NOMO-1 treated with DMSO at 0.1 percent for 48 hours (cell line): ENCODE data around the gene CTNNB1.
"Not testable (repeated sequence)": the region's sequence is repeated elsewhere in the genome, so short reads cannot be mapped to it uniquely, and the experiment has no call there.

Experiments used
- DNase-seq: peaks from one replicate; lab custom pipeline; 2025; ENCODE audit not compliant: unreplicated experiment; lab: John Stamatoyannopoulos, UW

Gene CTNNB1

DNA sequence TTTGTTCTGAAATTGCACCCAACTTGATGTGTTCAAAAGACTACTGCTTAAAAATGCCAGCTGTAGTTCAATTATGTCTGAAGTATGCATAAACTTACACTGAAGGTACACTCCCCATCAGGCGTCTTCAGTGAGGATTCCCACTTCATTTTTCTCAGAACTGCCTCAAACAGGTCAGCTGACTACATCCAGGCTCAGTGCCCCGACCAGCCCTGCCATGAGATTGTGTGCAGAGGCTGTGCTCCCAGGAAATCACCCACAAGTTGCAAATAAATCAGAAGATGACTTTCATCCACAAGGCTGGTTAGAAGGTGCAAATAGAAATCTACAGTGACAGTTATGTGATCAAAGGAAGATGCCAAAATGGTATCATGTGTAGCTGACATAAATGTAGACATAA, 51.5 kb downstream of the CTNNB1 start:
- no peak for DNase-seq

DNA sequence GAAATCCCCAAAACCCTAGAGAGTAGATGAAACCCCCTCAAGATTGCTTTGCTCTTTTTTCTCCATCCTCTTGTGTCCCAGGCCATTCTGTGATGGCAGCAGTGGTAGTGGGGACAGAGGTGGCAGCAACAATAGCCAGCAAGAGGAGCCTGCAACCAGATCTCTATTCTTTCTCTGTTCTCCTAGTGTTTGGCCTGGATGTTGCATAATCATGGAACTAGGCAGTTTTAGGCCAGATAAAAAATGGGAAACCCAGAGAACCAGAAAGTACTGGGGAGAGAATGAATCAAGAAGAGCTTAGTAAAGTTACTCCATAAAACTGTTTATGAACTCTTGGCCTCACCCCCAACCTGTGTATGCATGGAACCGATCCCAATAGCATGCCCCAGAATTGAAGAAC, 52.3 kb downstream of the CTNNB1 start:
- no peak for DNase-seq

DNA sequence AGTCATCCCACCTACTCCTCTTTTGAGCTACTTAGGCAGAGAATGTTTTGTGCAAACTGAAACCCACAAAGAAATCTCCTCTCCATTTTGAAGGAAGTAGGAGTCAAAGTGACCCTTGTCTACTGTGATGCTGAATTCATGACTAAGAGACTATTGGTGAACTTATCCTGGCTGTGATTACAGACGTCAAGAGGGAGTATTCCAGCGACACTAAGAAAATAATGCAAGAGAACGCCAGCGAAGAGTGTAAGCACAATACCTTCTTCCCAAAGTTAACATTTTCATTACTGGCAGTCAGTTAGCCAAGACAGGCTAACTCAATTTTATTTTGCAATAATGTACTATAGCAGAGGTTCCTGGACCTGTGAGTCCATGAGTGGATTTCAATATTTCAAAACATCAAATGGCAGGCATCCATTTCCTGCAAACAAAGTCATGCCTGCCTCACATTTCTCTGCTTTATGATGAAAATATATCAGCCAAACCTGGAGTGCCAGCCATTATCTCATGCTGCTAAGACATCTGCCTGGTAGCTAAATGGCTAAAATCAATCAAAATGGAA, 59.0 kb downstream of the CTNNB1 start:
- DNase-seq, result no peak

DNA sequence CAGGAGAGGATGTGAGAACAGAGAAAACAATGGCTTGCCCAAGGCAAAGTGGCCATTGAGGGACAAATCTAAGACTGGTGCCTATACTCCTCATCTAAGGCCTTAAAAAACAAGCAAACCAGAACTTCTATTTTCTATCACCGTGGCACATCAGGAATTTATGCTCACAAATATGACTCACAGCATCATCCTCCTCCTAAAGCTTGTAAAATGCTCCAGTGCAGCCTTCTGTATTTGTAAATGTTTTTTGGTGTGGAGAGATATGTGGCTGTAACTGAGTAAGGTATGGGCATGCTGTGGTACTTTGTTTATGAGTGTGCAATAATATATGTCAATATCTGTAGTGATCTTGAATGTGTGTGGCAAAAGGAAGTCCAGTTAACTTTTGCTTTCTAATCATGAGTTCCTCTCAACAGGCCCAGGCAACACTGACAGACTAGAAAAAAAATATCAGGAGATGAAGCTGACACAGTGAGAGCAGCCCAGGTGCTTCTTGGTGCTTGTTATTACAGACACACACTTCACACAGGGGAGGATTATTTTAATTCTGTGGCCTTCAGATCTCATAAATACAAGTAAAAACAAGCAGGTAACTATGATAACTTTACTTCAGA, 60.3 kb downstream of the CTNNB1 start:
- no peak for DNase-seq

DNA sequence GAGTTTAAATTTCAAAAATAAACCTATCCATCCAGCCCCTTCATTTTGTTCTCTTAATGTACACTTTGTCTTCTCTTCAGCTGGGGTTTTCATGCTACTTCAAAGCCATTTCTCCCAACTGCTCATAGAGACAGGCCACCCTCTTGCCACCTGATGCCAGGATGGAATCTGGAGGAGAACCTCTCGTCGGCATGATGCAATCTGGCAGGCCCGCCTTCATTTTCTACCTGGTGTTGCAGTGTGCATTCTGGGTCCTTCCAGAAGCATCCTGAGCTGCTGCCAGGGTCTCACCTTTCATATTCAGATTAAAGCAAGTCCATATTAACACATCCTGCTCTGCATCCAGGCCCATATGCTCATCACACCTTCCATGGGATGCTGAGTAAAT, 60.8 kb downstream of the CTNNB1 start:
- no peak for DNase-seq

DNA sequence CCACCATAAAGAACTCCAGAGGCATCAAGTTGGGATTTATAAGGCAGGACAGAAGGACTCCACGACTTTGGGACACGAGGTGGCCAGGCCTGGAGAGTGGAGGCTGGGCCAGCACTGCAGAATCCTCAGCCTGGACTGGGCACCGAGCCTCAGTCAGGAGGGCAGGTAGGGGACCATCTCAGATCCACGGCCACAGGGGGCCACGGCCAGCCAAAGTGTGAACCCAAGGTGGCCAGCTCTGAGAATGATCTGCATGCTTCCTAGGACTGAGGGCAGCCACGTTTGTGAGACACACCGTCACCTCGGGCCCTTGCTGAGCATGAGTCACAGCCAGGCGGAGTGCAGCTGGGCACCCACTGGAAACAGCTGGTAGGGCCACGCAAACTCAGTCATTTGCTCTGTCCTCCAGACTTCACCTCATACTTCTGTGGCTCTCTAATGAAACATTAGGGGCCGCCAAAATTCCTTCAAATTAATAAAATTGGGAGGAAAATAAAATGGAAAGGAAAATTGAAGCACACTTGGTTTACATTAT, 65.8 kb downstream of the CTNNB1 start:
- no peak for DNase-seq

DNA sequence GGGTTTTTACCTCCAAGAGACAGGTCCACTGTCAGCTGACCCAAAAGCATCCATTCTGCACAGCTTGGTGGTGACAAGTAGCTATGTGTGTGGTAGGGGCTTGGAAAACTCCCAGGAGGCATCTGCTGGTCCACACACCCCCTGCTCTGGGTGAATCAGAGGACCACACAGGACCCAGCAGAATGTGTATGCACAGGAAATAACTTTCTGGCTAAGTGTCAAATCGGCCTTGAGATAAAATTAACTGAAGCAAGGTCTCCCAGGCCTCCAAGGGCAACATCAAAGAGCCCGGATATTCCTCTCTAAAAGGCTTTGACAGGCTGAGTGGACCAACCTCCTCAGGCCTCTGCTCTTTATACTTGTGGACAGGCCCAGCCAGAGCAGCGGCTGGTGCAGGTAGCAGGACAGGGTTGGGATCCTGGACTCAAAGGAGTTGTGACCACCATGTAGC, 66.5 kb downstream of the CTNNB1 start:
- DNase-seq, result no peak

DNA sequence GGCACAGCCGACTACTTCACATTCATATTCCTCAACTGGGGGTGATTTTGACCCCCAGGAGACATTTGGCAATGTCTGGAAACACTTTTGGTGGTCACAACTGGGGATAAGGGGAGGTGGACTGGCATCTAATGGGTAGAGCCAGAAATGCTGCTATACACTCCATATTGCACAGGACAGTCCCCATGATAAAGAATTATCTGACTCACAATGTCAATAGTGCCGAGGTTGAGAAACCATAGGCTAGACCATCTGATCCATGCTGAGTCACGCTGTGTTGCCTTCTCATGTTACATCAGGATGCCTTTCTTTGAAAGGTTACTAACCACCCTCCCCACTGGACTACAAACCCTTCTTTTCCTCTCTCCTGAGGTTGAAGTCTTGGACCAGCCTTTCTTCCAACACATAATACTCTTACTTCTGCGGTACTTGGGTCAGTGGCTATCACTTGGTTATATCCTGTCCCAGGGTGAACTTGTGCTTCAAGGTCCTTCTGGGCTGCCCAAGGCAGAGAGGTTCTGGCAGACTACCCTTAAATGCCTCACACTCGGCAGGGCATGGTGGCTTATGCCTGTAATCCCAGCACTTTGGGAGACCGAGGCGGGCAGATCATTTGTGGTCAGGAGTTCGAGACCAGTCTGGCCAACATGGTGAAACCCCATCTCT, 68.8 kb downstream of the CTNNB1 start:
- DNase-seq, result no peak

DNA sequence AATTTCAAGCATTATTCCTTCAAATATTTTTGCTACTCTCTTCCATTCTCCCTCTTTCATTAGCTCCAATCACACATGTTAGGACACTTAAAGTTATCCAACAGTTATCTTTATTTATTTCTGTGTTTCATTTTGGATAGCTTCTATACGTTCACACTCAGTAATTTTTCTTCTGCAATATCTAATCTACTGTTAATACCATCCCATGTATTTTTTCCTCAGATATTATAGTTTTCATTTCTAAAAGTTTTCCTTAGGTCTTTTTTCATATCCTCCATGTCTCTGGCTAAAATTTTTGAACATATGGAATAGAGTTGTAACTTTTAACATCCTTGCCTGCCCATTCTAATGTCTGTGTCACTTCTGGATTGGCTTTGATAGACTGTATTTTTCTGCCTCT, 73.4 kb downstream of the CTNNB1 start:
- no peak for DNase-seq

DNA sequence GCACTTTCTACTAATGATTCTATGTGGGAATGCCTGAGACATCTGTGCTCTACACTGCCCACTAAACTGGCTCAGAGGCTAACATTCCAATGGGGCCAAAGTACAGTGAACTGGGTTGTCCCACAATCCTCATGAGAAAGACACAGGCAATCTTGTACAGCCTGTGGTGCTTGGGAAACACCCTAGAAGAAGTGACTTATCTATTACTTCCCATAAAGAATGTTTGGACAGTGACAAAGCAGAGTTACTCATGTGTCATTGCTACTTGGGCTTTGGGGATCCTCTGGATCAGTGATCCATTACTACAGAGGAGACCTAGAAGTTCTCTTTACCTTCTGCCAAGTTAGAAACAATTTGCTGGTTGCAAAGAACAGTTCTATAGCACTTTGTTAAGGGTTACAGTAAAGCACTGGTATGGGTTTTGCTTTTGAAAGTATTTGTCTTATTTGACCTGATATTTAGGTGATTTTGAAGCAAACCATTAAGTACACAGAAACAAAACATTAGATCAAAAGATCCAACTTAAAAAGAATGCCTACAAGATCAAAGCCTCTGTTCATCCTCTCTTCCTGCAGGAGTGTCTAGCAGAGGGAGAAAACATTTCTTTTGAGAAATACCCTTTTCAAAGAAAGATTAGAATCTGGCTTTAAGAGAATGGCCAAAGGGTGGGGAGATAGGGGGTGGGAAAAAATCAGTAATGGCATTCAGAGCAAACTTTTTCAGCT, 75.8 kb downstream of the CTNNB1 start:
- no peak for DNase-seq

DNA sequence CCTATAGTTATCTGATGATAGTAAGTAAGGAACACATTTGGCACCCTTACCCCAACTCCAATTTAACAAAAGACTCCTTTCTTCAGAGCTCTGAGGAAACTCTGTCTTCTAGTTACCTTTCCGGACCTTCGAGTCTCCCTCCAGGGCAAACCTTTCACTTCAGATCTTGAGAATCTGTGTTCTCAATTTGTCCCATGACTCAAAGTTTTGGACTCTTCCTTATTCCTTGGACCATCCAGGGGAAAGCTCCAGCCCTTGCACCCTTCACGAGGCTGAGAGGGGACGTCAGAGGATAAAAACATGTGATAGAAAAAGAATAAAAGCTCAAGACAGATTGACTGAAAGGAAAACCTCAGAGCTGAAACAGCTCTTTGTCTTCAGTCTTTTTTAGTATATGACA, 76.9 kb downstream of the CTNNB1 start:
- DNase-seq, result no peak

DNA sequence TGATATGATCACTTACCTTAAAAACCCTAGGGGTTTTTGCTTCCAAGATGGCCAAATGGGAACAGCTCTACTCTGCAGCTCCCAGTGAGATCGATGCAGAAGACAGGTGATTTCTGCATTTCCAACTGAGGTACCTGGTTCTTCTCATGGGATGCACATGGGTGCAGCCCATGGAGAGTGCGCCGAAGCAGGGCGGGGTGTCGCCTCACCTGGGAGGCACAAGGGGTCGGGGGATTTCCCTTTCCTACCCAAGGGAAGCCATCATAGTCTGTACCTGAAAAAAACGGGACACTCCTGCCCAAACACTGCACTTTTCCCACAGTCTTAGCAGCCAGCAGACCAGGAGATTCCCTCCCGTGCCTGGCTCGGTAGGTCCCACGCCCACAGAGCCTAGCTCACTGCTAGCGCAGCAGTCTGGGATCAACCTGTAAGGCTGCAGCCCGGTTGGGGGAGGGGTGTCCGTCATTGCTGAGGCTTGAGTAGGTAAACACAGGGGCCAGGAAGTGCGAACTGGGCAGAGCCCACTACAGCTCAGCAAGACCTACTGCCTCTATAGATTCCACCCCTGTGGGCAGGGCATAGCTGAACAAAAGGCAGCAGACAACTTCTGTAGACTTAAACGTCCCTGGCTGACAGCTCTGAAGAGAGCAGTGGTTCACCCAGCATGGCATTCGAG, 78.6 kb downstream of the CTNNB1 start:
- DNase-seq, result no peak

DNA sequence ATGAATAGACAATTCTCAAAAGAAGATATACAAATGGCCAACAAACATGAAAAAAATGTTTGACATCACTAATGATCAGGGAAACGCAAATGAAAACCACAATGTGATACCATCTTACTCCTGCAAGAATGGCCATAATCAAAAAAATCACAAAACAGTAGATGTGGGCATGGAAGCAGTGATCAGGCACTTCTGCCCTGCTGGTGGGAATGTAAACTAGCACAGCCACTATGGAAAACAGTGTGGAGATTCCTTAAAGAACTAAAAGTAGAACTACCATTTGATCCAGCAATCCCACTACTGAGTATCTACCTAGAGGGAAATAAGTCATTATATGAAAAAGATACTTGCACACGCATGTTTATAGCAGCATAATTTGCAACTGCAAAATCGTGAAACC, 85.6 kb downstream of the CTNNB1 start:
- not testable (repeated sequence) for DNase-seq

DNA sequence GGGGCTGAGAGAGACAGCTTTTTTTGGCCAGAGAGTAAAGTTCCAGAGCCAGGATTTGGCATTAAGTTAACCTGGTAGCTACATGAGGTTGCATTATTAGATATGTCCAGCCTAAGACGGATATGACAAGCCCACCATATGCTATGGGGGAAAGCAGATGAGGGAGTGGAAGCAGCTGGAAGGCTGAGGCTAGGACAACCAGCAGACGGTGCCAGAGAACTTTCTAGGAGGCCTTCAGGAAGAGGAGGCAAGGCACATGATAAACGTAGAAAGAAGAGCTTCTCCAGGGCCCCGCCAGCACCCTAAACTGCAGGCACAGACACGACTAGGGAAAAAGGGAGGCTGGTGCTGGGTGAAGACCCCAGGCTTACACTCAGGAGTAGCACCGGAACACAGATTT, 87.0 kb downstream of the CTNNB1 start:
- no peak for DNase-seq

DNA sequence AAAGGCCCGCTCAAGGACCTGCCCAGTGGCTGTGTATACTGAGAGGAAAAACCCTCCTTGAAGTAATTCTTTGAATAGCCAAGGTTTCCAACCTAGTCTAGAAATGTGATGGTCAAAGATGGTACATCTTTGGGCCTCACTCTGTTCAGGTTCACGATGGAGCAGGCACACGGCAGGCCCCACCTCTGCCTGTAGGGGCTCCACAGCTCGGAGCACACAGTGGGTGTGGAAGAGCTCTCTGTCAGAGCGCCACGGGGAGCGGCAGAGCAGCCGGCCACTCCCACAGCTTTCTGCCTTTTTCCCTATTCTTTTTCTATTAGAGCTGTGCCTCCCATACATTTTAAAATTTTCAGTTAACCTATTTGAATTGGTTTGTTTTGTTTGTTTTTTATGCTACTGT, 89.5 kb downstream of the CTNNB1 start:
- DNase-seq, result no peak
